ENCODE data around the gene COL25A1.

Gene COL25A1

GRCh38 chr4:108828620-108829019, 473.8 kb downstream of the COL25A1 start:
- DNase-seq (ENCODE audit: low read depth, low spot score) = no peak
- in situ Hi-C loops (cut with HindIII; ENCODE audit: low sequenced_read_pairs) = no loop called here
- TF ChIP-seq, protein P1, sequence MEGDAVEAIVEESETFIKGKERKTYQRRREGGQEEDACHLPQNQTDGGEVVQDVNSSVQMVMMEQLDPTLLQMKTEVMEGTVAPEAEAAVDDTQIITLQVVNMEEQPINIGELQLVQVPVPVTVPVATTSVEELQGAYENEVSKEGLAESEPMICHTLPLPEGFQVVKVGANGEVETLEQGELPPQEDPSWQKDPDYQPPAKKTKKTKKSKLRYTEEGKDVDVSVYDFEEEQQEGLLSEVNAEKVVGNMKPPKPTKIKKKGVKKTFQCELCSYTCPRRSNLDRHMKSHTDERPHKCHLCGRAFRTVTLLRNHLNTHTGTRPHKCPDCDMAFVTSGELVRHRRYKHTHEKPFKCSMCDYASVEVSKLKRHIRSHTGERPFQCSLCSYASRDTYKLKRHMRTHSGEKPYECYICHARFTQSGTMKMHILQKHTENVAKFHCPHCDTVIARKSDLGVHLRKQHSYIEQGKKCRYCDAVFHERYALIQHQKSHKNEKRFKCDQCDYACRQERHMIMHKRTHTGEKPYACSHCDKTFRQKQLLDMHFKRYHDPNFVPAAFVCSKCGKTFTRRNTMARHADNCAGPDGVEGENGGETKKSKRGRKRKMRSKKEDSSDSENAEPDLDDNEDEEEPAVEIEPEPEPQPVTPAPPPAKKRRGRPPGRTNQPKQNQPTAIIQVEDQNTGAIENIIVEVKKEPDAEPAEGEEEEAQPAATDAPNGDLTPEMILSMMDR (IDR thresholded peaks at IDR 0.05; ENCODE audit: low read depth, low read length) = no peak
- no peak overlapping the region for H3K4me3 ChIP-seq (ENCODE audit: low read depth, low read length)

DNA sequence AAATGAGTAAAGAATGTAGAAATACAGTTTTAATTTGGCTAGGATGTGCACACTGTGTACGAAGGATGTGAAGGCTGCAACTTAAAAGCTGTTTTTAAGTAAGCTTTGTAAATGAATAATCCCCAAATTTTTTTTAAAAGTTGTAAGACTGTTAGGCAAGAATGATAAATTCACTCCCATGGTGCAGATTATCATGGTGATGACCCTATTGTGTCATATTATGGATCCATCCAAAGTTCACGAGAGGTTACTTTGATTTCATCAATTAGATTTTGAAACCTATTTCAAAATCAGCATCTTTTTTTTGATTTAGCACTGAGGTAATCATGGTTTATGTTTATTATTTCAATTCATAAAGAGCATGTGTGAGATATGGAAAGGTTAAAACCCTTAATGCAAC, 476.7 kb downstream of the COL25A1 start:
- no peak overlapping the region for H3K4me3 ChIP-seq (ENCODE audit: low read depth, low read length)
- DNase-seq (ENCODE audit: low read depth, low spot score) = no peak
- TF ChIP-seq, protein P1 (IDR thresholded peaks at IDR 0.05; ENCODE audit: low read depth, low read length) = no peak
- in situ Hi-C loops (cut with HindIII; ENCODE audit: low sequenced_read_pairs) = no loop called here

GRCh38 chr4:108821351-108821930, 481.0 kb downstream of the COL25A1 start:
- no peak overlapping the region for H3K4me3 ChIP-seq (ENCODE audit: low read depth, low read length)
- TF ChIP-seq, protein P1 (IDR thresholded peaks at IDR 0.05; ENCODE audit: low read depth, low read length) = no peak
- no peak for DNase-seq (ENCODE audit: low read depth, low spot score)
- in situ Hi-C loops (cut with HindIII; ENCODE audit: low sequenced_read_pairs) = no loop called here

GRCh38 chr4:108820492-108821350, 481.7 kb downstream of the COL25A1 start:
- in situ Hi-C loops (cut with HindIII; ENCODE audit: low sequenced_read_pairs) = no loop called here
- TF ChIP-seq, protein P1 (IDR thresholded peaks at IDR 0.05; ENCODE audit: low read depth, low read length) = no peak
- DNase-seq (ENCODE audit: low read depth, low spot score) = no peak
- no peak overlapping the region for H3K4me3 ChIP-seq (ENCODE audit: low read depth, low read length)

- H3K4me3 ChIP-seq (ENCODE audit: low read depth, low read length) = no peak overlapping the region
- TF ChIP-seq, protein P1 (IDR thresholded peaks at IDR 0.05; ENCODE audit: low read depth, low read length) = no peak
- DNase-seq (ENCODE audit: low read depth, low spot score) = no peak
- in situ Hi-C loops (cut with HindIII; ENCODE audit: low sequenced_read_pairs) = no loop called here
Observed at GRCh38 chr4:108814326-108814725, 488.1 kb downstream of the COL25A1 start.

DNA sequence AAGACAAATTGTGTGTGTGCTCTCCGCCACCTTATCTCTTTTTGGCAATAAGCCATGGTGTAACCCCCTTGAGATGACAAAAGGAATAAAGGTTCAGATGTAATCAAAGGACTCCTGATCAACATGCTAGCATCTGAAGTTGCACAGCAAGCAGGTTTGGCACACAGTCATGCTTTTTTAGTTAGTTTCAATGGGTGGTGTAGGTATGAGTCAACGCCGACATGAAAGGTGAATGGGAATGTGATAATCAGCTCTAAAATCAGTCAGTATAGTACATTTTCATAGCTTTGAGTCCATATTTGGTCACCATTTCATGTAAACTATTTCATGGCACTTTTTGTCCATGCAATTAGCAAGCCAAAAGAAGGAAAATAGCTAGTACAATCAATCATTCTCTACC, 489.2 kb downstream of the COL25A1 start:
- in situ Hi-C loops (cut with HindIII; ENCODE audit: low sequenced_read_pairs) = no loop called here
- TF ChIP-seq, protein P1 (IDR thresholded peaks at IDR 0.05; ENCODE audit: low read depth, low read length) = no peak
- DNase-seq (ENCODE audit: low read depth, low spot score) = no peak
- H3K4me3 ChIP-seq (ENCODE audit: low read depth, low read length) = no peak overlapping the region
